Measurements from ENCODE around the gene PRUNE1.
A peak's percentile ranks its signal among the peaks of the same experiment; 100 is the strongest.

Gene PRUNE1

GRCh38 chr1:150979092-150980056 is 28.9 kb upstream of the PRUNE1 start:
- DNase-seq: peak; percentile 86

- DNase-seq: no peak
Measured at GRCh38 chr1:150981177-150981804, 27.0 kb upstream of the PRUNE1 start.

GRCh38 chr1:150981805-150982712 is 26.2 kb upstream of the PRUNE1 start, which contains the start of gene ANXA9:
Gene ANXA9, plus strand, starts transcription at chr1:150982292. Its CDS starts 814 bp downstream, at chr1:150983106.
- no peak for DNase-seq

GRCh38 chr1:150985179-150985825 is 22.9 kb upstream of the PRUNE1 start:
- no peak for DNase-seq

- DNase-seq: no peak
Measured at GRCh38 chr1:150987924-150988323, 20.3 kb upstream of the PRUNE1 start.

DNA sequence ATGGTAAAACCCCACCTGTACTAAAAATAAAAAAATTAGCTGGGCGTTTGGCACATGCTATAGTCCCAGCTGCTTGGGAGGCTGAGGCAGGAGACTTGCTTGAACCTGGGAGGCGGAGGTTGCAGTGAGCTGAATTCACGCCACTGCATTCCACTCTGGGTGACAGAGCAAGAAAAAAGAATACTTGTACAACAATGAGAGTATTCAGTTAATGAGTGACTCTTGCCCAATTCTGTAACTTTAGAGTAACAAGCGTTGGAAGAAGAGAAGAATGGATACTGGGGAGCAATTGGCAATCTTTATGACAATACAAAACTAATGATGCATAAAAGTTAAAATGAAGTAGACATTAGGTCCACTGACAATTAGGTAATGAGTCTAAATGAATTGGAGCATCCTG is 15.6 kb upstream of the PRUNE1 start:
- no peak for DNase-seq

- no peak for DNase-seq
Measured at GRCh38 chr1:150994248-150994647, 14.0 kb upstream of the PRUNE1 start.

DNA sequence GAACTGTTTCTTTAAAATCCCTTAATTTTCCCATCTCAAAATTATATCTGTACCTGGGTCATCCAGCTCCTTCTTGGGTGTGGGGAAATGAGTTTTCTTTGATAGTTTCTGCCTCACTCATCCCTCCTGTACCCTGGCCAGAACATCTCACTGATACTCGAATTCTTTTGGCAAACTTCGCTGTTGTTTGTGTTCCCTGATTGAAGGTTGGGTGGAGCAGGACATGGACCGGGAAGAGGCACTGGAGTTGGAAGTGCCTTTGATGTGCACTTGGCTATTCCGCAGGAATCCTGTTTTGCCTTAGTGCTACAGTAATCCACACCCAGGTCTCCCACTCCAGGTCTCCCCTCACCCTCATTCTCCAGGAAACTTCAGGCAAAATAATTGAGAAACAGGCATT is 12.8 kb upstream of the PRUNE1 start:
- no peak for DNase-seq

DNA sequence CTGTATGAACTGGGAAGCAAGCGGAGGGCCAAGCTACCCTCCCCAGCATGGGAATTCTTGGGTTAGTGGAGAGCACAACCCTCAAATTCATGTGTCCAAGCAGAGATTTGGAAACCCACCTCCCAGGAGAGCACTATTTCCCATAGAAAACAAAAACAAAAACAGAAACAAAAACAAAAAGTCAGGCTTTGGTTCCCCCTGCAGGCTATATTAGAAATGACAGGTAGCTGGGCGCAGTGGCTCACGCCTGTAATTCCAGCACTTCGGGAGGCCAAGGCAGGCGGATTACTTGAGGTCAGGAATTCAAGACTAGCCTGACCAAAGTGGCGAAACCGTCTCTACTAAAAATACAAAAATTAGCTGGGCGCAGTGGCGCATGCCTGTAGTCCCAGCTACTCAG is 12.4 kb upstream of the PRUNE1 start:
- DNase-seq: peak; percentile 45

DNA sequence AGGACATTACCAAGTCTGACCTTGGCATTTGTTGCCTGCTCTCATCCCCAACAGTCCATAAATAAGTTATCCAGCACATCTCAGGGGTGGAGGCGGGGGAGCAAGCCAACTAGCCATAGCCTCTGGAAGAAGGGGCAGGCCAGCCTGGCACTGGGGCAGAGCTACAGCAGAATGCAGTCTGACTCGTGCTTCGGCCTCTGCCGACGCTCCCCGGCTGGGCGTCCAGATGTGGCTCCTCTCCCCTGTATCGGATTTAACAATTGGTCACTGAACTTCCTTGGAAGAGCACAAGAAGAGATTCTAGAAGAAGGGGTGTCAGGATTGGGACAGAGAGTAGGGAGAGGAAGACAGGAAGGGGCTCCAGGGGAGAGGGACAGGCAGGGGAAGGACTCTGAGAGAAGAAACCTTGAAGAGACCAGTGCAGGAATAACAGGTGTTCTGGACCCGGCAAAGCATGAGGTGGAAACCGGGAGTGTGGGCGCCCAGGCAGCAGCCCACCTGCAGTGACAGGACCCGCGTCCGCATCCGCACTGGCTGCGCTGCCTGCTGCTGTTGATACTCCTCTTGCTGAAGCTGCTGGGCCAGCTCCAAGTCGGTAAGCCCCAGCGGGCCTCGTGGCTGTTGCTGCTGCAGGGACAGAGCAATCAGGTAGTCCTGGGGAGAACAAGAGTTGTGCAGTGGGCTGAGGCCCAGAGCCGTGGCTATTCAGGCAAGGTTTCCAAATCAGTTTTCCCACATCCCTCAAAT is 10.9 kb upstream of the PRUNE1 start:
- DNase-seq: no peak

DNA sequence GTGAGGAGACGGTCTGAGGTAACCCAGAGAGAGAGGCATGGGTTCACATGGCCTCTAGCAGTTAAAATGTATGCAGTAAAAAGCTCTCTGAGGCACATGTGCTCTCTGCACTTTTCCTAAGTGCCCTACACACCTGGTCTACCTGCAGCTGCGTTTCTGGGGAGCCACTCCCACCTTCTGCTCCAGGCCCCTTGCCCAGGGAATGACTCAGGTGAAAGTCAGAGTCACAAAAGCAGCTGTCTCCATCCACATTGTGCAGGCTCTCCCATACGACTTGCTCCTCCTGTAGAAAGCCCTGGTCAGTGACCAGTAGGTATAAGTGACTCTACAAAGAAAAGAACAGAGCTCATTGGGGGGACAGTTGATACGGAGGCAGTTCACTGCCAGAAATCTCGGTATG is 10.3 kb upstream of the PRUNE1 start:
- DNase-seq: no peak

DNA sequence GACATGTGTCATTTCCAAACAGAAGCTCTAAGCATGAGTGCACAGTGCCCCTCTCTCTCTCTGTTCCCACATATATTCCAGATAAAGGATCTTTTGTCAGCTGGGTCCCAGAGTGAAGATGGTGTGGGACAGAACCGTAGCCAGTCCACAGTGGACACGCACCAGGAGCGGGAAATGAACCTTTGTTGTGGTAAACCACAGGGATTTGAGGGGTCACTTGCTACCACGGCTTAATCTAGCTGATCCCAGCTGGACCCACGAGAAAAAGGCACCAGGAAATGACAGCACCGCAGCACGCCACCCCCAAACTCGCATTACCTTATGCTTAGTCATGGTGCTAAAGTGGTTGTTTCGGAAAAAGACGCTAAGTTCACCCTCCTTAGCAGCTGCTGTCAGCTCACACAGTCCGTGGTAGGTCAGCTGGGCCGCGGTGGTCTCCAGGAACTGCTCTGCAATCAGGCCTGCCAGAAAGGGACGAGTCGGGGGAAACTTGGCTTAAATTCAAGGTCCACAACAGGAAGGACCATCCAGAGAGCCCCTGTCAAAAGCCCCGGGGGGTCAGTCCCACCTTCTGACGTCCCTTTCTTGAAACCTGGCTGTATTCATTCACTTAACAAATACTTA is 9.1 kb upstream of the PRUNE1 start:
- DNase-seq: no peak

- DNase-seq: no peak
Measured at GRCh38 chr1:150999926-151000325, 8.3 kb upstream of the PRUNE1 start.

GRCh38 chr1:151000408-151000807 is 7.8 kb upstream of the PRUNE1 start:
- no peak for DNase-seq

GRCh38 chr1:151001602-151002001 is 6.6 kb upstream of the PRUNE1 start:
- no peak for DNase-seq

DNA sequence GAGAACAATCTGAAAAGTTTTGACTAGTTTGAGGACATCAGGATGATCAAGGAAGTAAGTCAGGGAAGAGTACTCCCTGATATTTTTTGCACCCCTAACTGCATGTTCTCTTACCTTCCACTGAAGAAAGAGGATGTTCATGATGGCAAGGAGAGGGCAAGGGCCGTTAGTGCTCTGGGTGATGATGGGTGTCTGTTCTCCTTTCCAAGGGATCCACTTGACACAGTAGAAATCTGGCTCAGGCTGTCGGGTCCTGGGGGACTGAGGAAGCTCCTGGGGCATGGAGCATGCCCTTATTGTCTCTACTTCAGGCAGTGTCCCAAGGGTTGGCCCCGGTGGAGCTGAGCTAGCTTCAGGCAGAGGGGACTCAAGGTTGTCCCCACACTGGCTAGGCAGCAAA is 6.2 kb upstream of the PRUNE1 start:
- DNase-seq: no peak

DNA sequence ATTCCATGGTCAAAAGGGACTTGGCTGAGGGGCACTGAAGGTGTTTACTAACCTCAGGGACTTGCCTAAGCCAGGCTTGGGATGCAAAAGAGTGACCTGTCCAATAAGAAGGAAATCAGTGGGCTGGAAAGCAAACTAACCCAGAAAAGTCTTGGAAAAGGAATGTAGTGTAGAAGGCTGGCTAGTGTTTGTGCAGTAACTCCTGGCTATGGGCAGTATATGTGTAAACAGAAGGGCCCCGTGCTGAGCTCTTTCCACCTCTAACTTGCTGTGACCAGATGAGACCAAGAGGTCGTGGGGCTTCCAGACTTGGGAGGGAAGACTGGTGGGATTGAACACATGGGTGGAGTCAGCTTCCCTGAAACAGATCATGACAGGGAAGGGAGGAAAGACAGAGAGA is 5.6 kb upstream of the PRUNE1 start:
- no peak for DNase-seq

GRCh38 chr1:151003180-151003579 is 5.1 kb upstream of the PRUNE1 start:
- DNase-seq: no peak

DNA sequence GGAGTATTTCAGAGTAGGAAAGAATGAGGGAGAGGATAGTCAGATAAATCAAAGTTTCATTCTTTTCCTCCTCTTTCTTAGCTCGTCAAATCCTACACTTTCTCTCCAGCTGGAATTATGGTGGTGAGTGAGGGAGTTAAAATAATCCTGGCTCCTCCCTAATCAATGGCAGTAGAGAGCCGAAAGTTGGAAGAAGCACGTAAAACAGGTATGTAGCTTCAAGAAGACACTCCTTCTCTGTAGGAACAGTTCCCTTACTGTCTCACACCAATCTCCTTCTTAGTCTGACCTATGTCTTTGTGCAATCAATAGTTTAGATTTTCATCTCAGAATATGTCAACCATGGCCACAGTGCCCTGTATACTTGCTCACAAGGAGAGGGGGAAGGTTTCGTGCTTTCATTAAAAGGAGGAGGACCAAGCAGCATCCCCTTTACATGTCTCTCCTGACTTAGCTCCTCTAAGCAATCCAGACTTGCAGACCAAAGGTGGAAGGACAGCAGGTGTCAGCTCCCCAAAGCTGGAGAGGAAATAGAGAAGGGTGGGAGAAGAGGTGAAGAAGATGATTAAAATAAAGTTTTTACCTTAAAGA is 2.4 kb upstream of the PRUNE1 start:
- DNase-seq: no peak

- no peak for DNase-seq
Measured at GRCh38 chr1:151006327-151007052, 1.8 kb upstream of the PRUNE1 start, which contains the start of gene MINDY1. Gene MINDY1, minus strand, starts transcription at chr1:151006902. Its CDS starts 4,285 bp downstream, at chr1:151002617.
